ENCODE results near the gene CHRDL2. TPM values are rescaled to one million over a fixed set of nuclear protein-coding genes. Genes with fewer than 3 reads are reported as not detected.

Gene CHRDL2
- total RNA-seq, 1 experiment from 2014 or later, result 0.39 TPM

DNA sequence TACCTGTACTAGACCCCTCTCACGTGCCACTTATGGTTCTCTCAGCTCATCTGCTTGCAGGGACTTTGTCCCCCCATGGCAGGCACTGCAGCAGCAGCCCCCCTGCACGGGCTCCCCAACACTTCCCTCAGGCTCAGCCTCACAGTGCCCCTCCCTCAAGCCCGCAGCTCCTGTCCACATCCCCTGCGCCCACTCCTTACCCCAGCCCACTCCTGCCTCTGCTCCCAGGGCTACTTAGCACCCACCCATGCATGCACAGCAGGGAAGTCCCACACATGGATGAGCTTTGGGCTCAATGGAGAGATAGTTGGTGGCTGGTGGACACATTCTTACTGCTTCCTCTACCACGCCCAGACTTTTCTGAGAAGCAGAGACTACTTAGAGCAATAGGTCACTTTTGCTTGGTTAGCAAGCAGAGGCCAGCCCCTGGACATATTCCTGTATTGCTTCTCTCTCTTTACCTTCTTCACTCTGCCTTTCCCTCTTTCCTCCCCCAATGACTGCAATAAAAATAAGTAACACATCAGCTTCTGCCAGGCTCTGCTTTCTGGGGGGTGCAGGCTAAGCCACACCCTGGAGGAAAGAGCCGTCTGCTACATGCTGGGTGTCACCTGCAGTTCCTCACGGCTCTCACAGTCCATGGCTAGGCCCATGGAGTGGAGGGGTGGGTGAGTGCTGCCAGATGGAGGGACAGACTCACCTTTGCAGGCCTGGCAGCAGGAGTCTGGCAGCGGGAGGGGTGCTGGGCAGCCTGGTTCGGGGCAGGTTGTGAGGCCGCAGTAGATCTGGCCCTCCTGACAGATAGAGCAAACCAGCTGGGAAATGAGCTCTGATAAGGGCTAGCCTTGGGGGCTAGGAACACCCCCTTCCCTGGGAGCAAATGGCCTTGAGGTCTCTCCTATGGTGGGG is 23.4 kb downstream of the CHRDL2 start:
- no CpG with 5 or more reads among the region's 10 CpGs for WGBS (ENCODE audit: extremely low coverage, insufficient read length, low lambda C conversion rate)

More for the DNA sequence above, 23.4 kb downstream of the CHRDL2 start:
- Histone ChIP-seq H3K27ac (ENCODE audit: insufficient read length, low read depth, low read length) (no peak overlapping the region), H4K91ac (ENCODE audit: insufficient read length, low read depth, low read length) (no peak overlapping the region), H3K9ac (ENCODE audit: extremely low read depth, insufficient read length, low read length) (no peak overlapping the region), H3K27me3 (ENCODE audit: insufficient read depth, low read length) (no peaks in the 10 kb centered on the region), H3K14ac (ENCODE audit: insufficient read depth, low read length) (peak overlapping the region; percentile 63), H2BK20ac (ENCODE audit: low read depth, low read length, poor library complexity, severe bottlenecking) (no peak overlapping the region), H4K5ac (ENCODE audit: insufficient read length, low read depth, low read length) (no peak overlapping the region), H3K79me1 (ENCODE audit: insufficient read depth, low read depth, low read length, poor library complexity, severe bottlenecking) (no peaks in the 10 kb centered on the region), H4K20me1 (ENCODE audit: control insufficient read depth, insufficient read depth, insufficient read length) (no peaks in the 10 kb centered on the region), H2BK12ac (ENCODE audit: insufficient read length, low read depth, low read length) (no peak overlapping the region), H3K4me1 (ENCODE audit: insufficient read depth, low read length) (no peaks in the 10 kb centered on the region), H3K79me2 (ENCODE audit: insufficient read depth, low read length) (no peaks in the 10 kb centered on the region), H3K18ac (ENCODE audit: insufficient read length, low read depth, low read length) (no peak overlapping the region), H4K8ac (replicated peaks; ENCODE audit: insufficient read length, low read depth, low read length) (no peak overlapping the region), H3K4me2 (ENCODE audit: insufficient read depth, insufficient read length, low read length) (no peak overlapping the region), H3K4ac (ENCODE audit: low read depth, low read length) (no peak overlapping the region), H3K9me3 (ENCODE audit: control insufficient read depth, low read depth, low read length) (no peaks in the 10 kb centered on the region), H3K56ac (ENCODE audit: insufficient read length, low read depth, low read length) (no peak overlapping the region), H3K23ac (ENCODE audit: insufficient read length, low read depth, low read length) (no peak overlapping the region), H2BK120ac (ENCODE audit: low read depth, low read length, poor library complexity, severe bottlenecking) (no peak overlapping the region), H2AFZ (ENCODE audit: low read length) (no peak overlapping the region), H3K23me2 (ENCODE audit: insufficient read length, low read depth, low read length, poor library complexity, severe bottlenecking) (no peaks in the 10 kb centered on the region), H3T11ph (ENCODE audit: low read length) (no peak overlapping the region), H2AK5ac (ENCODE audit: insufficient read length, low read length) (no peak overlapping the region), H2BK5ac (ENCODE audit: insufficient read length, low read length) (no peak overlapping the region), H2BK15ac (ENCODE audit: low read depth, low read length) (no peak overlapping the region)
- no peak overlapping the region for H3K4me3 Mint-ChIP-seq
- no peak for DNase-seq
- TF ChIP-seq, protein P1, sequence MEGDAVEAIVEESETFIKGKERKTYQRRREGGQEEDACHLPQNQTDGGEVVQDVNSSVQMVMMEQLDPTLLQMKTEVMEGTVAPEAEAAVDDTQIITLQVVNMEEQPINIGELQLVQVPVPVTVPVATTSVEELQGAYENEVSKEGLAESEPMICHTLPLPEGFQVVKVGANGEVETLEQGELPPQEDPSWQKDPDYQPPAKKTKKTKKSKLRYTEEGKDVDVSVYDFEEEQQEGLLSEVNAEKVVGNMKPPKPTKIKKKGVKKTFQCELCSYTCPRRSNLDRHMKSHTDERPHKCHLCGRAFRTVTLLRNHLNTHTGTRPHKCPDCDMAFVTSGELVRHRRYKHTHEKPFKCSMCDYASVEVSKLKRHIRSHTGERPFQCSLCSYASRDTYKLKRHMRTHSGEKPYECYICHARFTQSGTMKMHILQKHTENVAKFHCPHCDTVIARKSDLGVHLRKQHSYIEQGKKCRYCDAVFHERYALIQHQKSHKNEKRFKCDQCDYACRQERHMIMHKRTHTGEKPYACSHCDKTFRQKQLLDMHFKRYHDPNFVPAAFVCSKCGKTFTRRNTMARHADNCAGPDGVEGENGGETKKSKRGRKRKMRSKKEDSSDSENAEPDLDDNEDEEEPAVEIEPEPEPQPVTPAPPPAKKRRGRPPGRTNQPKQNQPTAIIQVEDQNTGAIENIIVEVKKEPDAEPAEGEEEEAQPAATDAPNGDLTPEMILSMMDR (conservative IDR thresholded peaks at IDR 0.05), result no peak
- peak overlapping the region in 1 of 3 experiments; percentile 91; a peak in 1 of 7 replicates for H3K27ac Mint-ChIP-seq
- H3K9me3 Mint-ChIP-seq, result no peaks in the 10 kb centered on the region
- H3K27me3 Mint-ChIP-seq (ENCODE audit: low read depth), result peaks cover 4% of the 10 kb centered on the region
- peaks cover 11 to 16% of the 10 kb centered on the region in 2 experiments for H3K4me1 Mint-ChIP-seq
- no peaks in the 10 kb centered on the region for H3K36me3 Mint-ChIP-seq (ENCODE audit: insufficient read depth in 1 of 3, low read depth in 3 of 3)
